OCI-LY7 (cell line): ENCODE measurements around the gene PLPP6.
"Not testable (repeated sequence)": the region's sequence is repeated elsewhere in the genome, so short reads cannot be mapped to it uniquely, and the experiment has no call there.

Experiments used
- CTCF ChIP-seq: fragments of 200-600 bp; sonication (generic); conservative IDR thresholded peaks from 2 replicates; pipeline ENCODE4 v1.5.1; 2014; ENCODE audit warnings: mild to moderate bottlenecking, antibody characterized with exemption, low read length, moderate library complexity, mixed read lengths
- EZH2phosphoT487 ChIP-seq: fragments of 200-600 bp; sonication (generic); IDR thresholded peaks from 2 replicates; pipeline ENCODE4 v1.6.1; 2018; ENCODE audit warnings: low read depth, borderline replicate concordance, mild to moderate bottlenecking, mixed run types, antibody characterized with exemption, low read length, moderate library complexity, mixed read lengths

- not testable (repeated sequence) for TF ChIP-seq CTCF, EZH2phosphoT487
These were observed 1.4 kb upstream of the PLPP6 start for GRCh38 chr9:4660665-4661064.
